GM21528 (cell line): Measurements from ENCODE around the gene ARHGEF12.

Source experiments
- ATAC-seq: cut with Tn5 transposase; IDR thresholded peaks from one replicate; pipeline ENCODE4 v1.9.1; 2021; ENCODE audit warnings: mild to moderate bottlenecking, moderate library complexity; ENCODE audit not compliant: unreplicated experiment, low FRiP score

The ARHGEF12 gene

GRCh38 chr11:120410622-120411380 is 74.6 kb downstream of the ARHGEF12 start:
- no peak for ATAC-seq

GRCh38 chr11:120413480-120413879 is 77.3 kb downstream of the ARHGEF12 start:
- no peak for ATAC-seq

GRCh38 chr11:120420572-120420971 is 84.4 kb downstream of the ARHGEF12 start:
- ATAC-seq = no peak

- no peak for ATAC-seq
Observed at GRCh38 chr11:120424185-120424969, 88.2 kb downstream of the ARHGEF12 start.

- no peak for ATAC-seq
Observed at GRCh38 chr11:120424970-120425332, 88.7 kb downstream of the ARHGEF12 start.

- ATAC-seq = no peak
Observed at GRCh38 chr11:120425527-120425926, 89.3 kb downstream of the ARHGEF12 start.

- no peak for ATAC-seq
Observed at GRCh38 chr11:120430146-120430545, 93.9 kb downstream of the ARHGEF12 start.

- ATAC-seq = no peak
Observed at GRCh38 chr11:120431633-120432032, 95.4 kb downstream of the ARHGEF12 start.

- no peak for ATAC-seq
Observed at GRCh38 chr11:120432056-120433018, 96.1 kb downstream of the ARHGEF12 start.

GRCh38 chr11:120441592-120441991 is 105.4 kb downstream of the ARHGEF12 start:
- no peak for ATAC-seq

- ATAC-seq = no peak
Observed at GRCh38 chr11:120442031-120442430, 105.8 kb downstream of the ARHGEF12 start.

- ATAC-seq = no peak
Observed at GRCh38 chr11:120446802-120447201, 110.6 kb downstream of the ARHGEF12 start.

GRCh38 chr11:120448240-120448639 is 112.0 kb downstream of the ARHGEF12 start:
- no peak for ATAC-seq

GRCh38 chr11:120455487-120455886 is 119.3 kb downstream of the ARHGEF12 start:
- no peak for ATAC-seq

- no peak for ATAC-seq
Observed at GRCh38 chr11:120457996-120458395, 121.8 kb downstream of the ARHGEF12 start.

- ATAC-seq = no peak
Observed at GRCh38 chr11:120462825-120463224, 126.6 kb downstream of the ARHGEF12 start.

- ATAC-seq = no peak
Observed at GRCh38 chr11:120465921-120466534, 129.8 kb downstream of the ARHGEF12 start.

- no peak for ATAC-seq
Observed at GRCh38 chr11:120467627-120468026, 131.4 kb downstream of the ARHGEF12 start.

GRCh38 chr11:120471131-120471530 is 134.9 kb downstream of the ARHGEF12 start:
- no peak for ATAC-seq

- no peak for ATAC-seq
Observed at GRCh38 chr11:120471994-120472393, 135.8 kb downstream of the ARHGEF12 start.
